Tibial nerve (tissue), 4 donors: ENCODE data around the gene RDH12. TPM values are rescaled to one million over a fixed set of nuclear protein-coding genes. Genes with fewer than 3 reads are reported as not detected.

Experiments used
- DNase-seq, 2 donors: peaks; one replicate each; pipeline ENCODE4 v3.0.0-alpha.2; 2019; ENCODE audit warnings: low spot score in 2 of 2
- H3K27ac ChIP-seq, 4 donors: fragments of 200-600 bp; sonication (generic) in 3 of 4; one replicate each; pipeline ENCODE4 v1.5.1; 2017 to 2019; ENCODE audit warnings: mild to moderate bottlenecking in 1 of 4
- H3K27me3 ChIP-seq, 2 donors: fragments of 200-600 bp; sonication (generic) in 1 of 2; one replicate each; pipeline versions ENCODE4 v1.5.1 to v1.6.0; 2017 to 2019
- H3K36me3 ChIP-seq, 3 donors: fragments of 200-600 bp; sonication (generic); one replicate each; pipeline ENCODE4 v1.5.1; 2018 to 2019
- H3K4me1 ChIP-seq, 4 donors: fragments of 200-600 bp; sonication (generic) in 3 of 4; one replicate each; pipeline ENCODE4 v1.5.1; 2017 to 2019
- H3K4me3 ChIP-seq, 4 donors: fragments of 200-600 bp; sonication (generic) in 3 of 4; one replicate each; pipeline ENCODE4 v1.5.1; 2017 to 2019; ENCODE audit warnings: mild to moderate bottlenecking in 1 of 4, moderate library complexity in 1 of 4
- H3K9me3 ChIP-seq, 4 donors: fragments of 200-600 bp; sonication (generic) in 3 of 4; one replicate each; pipeline ENCODE4 v1.5.1; 2017 to 2019
- EP300 ChIP-seq, 2 donors: sonication (generic); formaldehyde crosslinking; IDR thresholded peaks; one replicate each; pipeline ENCODE4 v1.6.1; 2017; ENCODE audit warnings: antibody characterized with exemption in 2 of 2, mild to moderate bottlenecking in 1 of 2
- POLR2A ChIP-seq, 2 donors: fragments of 450-650 bp; IDR thresholded peaks; one replicate each; pipeline ENCODE4 v1.6.1; 2017; ENCODE audit warnings: antibody characterized with exemption in 2 of 2, mild to moderate bottlenecking in 2 of 2, moderate library complexity in 2 of 2
- WGBS, 2 donors: methylation state at CpG; one replicate each; pipeline ENCODE4 v1.1.5; 2018; 5-methylcytosine and 5-hydroxymethylcytosine counted together
- total RNA-seq, 4 donors: library from RNA; depleted of rRNA; stranded (reverse); fragments of >200 nt; gene quantifications; one replicate each; pipeline ENCODE4 v1.1.0, GENCODE V29; 2016
- TF ChIP-seq, protein P1 (sequence below), 5 experiments: fragments of 200-600 bp in 3 of 5; fragments of 450-650 bp in 2 of 5; sonication (generic) in 3 of 5; IDR thresholded peaks; one replicate each; pipeline ENCODE4 v1.5.1; 2016 to 2019; ENCODE audit warnings: antibody characterized with exemption in 5 of 5, mild to moderate bottlenecking in 3 of 5, moderate library complexity in 2 of 5

Gene RDH12
- total RNA-seq, 4 donors from 2014 or later, result not detected

DNA sequence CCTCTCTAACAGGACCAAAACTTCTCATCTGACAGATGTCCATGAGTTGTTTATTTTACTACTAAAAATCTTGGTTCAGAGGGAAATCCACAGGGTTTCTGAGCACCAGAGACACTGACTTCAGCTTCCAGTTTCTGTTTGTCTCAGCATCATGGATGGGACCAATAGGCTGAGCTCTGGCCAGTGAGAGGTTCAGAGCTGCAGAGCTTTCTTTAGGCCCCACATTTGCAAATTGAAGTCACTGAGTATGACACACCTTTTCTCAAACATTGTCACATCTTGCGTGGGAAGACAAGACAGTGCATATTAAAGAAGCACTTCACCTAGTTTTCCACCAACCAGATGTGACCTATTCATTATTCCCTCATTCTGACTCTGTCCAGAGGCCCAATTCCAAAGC, 45.2 kb downstream of the RDH12 start:
- H3K36me3 ChIP-seq, result peaks cover 5 to 68% (median 22%) of the 10 kb centered on the region in 3 donors
- WGBS, 2 donors, result 92 to 100% methylated on average over 1 of the region's 1 CpG
- no peaks in the 10 kb centered on the region for H3K4me1 ChIP-seq
- H3K4me3 ChIP-seq, result no peak overlapping the region
- no peak overlapping the region for H3K27ac ChIP-seq
- no peak for DNase-seq
- no peaks in the 10 kb centered on the region for H3K27me3 ChIP-seq
- H3K9me3 ChIP-seq, result no peaks in the 10 kb centered on the region
- TF ChIP-seq EP300 (IDR thresholded peaks at IDR 0.05), result no peak
- TF ChIP-seq, protein P1, sequence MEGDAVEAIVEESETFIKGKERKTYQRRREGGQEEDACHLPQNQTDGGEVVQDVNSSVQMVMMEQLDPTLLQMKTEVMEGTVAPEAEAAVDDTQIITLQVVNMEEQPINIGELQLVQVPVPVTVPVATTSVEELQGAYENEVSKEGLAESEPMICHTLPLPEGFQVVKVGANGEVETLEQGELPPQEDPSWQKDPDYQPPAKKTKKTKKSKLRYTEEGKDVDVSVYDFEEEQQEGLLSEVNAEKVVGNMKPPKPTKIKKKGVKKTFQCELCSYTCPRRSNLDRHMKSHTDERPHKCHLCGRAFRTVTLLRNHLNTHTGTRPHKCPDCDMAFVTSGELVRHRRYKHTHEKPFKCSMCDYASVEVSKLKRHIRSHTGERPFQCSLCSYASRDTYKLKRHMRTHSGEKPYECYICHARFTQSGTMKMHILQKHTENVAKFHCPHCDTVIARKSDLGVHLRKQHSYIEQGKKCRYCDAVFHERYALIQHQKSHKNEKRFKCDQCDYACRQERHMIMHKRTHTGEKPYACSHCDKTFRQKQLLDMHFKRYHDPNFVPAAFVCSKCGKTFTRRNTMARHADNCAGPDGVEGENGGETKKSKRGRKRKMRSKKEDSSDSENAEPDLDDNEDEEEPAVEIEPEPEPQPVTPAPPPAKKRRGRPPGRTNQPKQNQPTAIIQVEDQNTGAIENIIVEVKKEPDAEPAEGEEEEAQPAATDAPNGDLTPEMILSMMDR (IDR thresholded peaks at IDR 0.05), result no peak
- TF ChIP-seq POLR2A (IDR thresholded peaks at IDR 0.05), result no peak

DNA sequence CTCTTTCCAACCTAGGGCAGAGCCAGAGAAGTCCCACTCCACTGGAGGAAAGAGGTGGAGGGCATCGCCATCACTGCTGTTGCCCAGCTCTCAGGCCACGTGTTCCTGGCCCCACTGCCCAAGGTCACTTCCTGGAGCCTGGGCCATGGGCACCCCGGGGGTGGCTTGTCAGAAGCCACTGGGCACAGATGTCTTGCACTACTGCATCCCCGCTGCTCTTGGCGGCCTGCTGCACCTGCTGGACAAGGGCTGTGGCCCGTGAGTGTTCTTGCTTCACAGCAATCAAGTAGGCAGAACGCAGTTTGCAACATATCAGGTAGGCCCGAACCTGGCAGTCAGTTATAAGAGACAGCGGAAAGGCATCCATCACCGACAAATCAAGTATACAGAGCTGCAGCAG, 46.6 kb downstream of the RDH12 start:
- no peaks in the 10 kb centered on the region for H3K27me3 ChIP-seq
- no peak overlapping the region for H3K4me3 ChIP-seq
- no peak for TF ChIP-seq POLR2A (IDR thresholded peaks at IDR 0.05)
- TF ChIP-seq, protein P1 (IDR thresholded peaks at IDR 0.05), result no peak
- TF ChIP-seq EP300 (IDR thresholded peaks at IDR 0.05), result no peak
- no peak overlapping the region for H3K27ac ChIP-seq
- no peaks in the 10 kb centered on the region for H3K4me1 ChIP-seq
- no peaks in the 10 kb centered on the region for H3K9me3 ChIP-seq
- peaks cover 5 to 82% (median 33%) of the 10 kb centered on the region in 3 donors for H3K36me3 ChIP-seq
- DNase-seq, result no peak
- WGBS, 2 donors, result 90 to 98% methylated on average over 8 to 9 of the region's 10 CpGs

DNA sequence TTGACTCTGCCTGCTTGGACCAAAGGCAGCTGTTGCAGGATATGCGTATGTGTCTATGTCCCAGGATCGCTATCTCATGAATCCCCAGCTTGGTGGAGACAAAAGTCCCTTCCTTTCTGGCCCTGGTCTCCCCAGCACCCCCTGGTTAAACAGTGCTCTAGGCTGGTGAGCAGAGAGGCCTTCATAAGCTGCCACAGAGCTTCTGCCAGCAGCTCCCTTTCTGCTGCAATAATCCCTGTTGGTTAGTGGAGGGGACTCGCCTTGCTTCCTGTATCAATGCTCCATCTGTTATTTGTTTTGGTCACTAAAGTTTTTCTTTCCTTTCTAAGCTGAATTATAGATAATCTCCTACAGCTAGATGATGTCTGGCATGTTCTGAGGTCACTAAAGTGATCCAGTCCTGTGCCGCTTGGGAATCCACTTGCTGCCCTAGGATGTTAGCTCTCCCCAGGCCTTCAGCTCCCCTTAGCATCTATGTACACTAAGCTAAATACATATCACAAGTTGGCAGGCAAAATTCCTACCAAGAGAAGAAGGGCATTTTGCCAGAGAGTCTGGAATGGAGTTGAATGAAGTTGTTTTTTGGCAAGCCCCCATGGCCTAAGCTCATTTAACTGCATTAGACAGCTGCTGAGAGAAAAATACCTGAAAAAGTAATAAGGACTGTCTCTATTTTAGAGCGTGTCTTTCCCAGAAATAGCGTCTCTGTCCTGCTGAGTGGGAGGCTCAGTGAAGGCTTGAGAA, 47.8 kb downstream of the RDH12 start:
- Histone ChIP-seq H3K36me3 (peaks cover 5 to 94% (median 33%) of the 10 kb centered on the region in 3 donors), H3K4me1 (no peaks in the 10 kb centered on the region), H3K27me3 (no peaks in the 10 kb centered on the region), H3K9me3 (no peaks in the 10 kb centered on the region), H3K27ac (no peak overlapping the region), H3K4me3 (no peak overlapping the region)
- no peak for TF ChIP-seq POLR2A (IDR thresholded peaks at IDR 0.05)
- no peak for DNase-seq
- WGBS, 2 donors, result 87 to 92% methylated on average over 6 of the region's 6 CpGs

DNA sequence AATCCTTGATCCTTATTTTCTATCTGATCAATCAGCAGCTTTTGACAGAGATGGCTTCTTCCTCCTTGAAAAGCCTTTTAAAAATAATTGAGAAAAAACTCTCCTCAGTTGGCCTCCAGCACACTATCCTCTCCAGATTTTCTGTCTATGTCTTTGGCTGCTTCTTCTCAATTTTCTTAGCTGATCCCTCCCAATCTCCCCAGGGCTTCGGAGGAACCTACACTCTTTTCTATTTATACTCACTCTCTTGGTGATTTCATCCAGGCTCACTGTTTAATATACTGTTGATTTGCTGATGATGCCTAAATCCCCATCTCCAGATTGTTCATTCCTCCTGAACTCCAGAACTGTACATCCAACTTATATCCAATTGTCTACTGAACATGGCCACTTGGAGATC, 54.8 kb downstream of the RDH12 start:
- Histone ChIP-seq H3K4me3 (no peak overlapping the region), H3K27ac (no peak overlapping the region), H3K36me3 (peaks cover 0 to 95% (median 22%) of the 10 kb centered on the region in 3 donors), H3K4me1 (no peaks in the 10 kb centered on the region), H3K9me3 (no peaks in the 10 kb centered on the region), H3K27me3 (no peaks in the 10 kb centered on the region)
- TF ChIP-seq, protein P1 (IDR thresholded peaks at IDR 0.05), result no peak
- no peak for TF ChIP-seq EP300 (IDR thresholded peaks at IDR 0.05)
- TF ChIP-seq POLR2A (IDR thresholded peaks at IDR 0.05), result no peak
- DNase-seq, result no peak
- 88% methylated on average over 1 of the region's 1 CpG for WGBS, 2 donors

DNA sequence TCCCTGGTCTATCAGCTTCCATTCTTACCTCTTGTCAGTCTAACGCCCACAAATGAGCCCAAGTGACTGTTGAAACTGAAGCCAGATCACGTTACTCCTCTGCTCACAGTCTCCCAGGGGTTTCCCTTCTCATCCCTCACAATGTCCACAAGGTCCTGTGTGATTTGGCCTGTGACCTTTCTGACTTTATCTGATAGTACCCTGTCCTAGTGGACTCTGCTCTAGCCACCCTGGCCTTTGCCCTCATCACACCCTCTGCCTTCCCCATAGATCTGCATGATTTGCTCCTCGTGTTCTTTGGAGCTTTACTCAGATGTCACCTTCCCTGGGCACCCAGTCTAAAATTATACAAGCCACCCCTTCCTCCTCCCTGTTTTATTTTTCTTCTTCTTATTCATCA, 55.5 kb downstream of the RDH12 start:
- Histone ChIP-seq H3K4me1 (no peaks in the 10 kb centered on the region), H3K9me3 (no peaks in the 10 kb centered on the region), H3K27ac (no peak overlapping the region), H3K4me3 (no peak overlapping the region), H3K36me3 (peaks cover 0 to 95% (median 18%) of the 10 kb centered on the region in 3 donors), H3K27me3 (no peaks in the 10 kb centered on the region)
- WGBS, 2 donors, result 85 to 88% methylated on average over 3 of the region's 3 CpGs
- TF ChIP-seq EP300 (IDR thresholded peaks at IDR 0.05), result no peak
- TF ChIP-seq POLR2A (IDR thresholded peaks at IDR 0.05), result no peak
- TF ChIP-seq, protein P1 (IDR thresholded peaks at IDR 0.05), result no peak
- DNase-seq, result no peak
